Parathyroid adenoma (tissue), 2 donors: ENCODE data around the gene TSPYL6.

ENCODE experiments used
- H2AFZ ChIP-seq: fragments of 300-600 bp; sonication (generic); one replicate; pipeline ENCODE4 v1.7.0; 2017; ENCODE audit warnings: antibody characterized with exemption, mild to moderate bottlenecking
- H3K27ac ChIP-seq: fragments of 300-600 bp; sonication (generic); one replicate; pipeline ENCODE4 v1.7.0; 2017
- H3K27me3 ChIP-seq: fragments of 300-600 bp; sonication (generic); one replicate; pipeline ENCODE4 v1.7.0; 2017; ENCODE audit warnings: low read length; ENCODE audit not compliant: control insufficient read depth, insufficient read depth
- H3K36me3 ChIP-seq: fragments of 300-600 bp; sonication (generic); one replicate; pipeline ENCODE4 v1.7.0; 2017; ENCODE audit warnings: low read length; ENCODE audit not compliant: control insufficient read depth, insufficient read depth
- H3K4me1 ChIP-seq: fragments of 300-600 bp; sonication (generic); one replicate; pipeline ENCODE4 v1.7.0; 2017; ENCODE audit warnings: control low read depth
- H3K4me2 ChIP-seq: fragments of 300-600 bp; sonication (generic); one replicate; pipeline ENCODE4 v1.7.0; 2017; ENCODE audit warnings: low read length
- H3K4me3 ChIP-seq: fragments of 300-600 bp; sonication (generic); one replicate; pipeline ENCODE4 v1.7.0; 2017; ENCODE audit warnings: low read depth, low read length
- H3K79me2 ChIP-seq: fragments of 300-600 bp; sonication (generic); one replicate; pipeline ENCODE4 v1.7.0; 2017; ENCODE audit warnings: control low read depth
- H3K9ac ChIP-seq: fragments of 300-600 bp; sonication (generic); one replicate; pipeline ENCODE4 v1.7.0; 2017; ENCODE audit warnings: mild to moderate bottlenecking
- H3K9me3 ChIP-seq: fragments of 300-600 bp; sonication (generic); one replicate; pipeline ENCODE4 v1.7.0; 2017; ENCODE audit warnings: low read length; ENCODE audit not compliant: control insufficient read depth
- TF ChIP-seq, protein P1 (sequence below): fragments of 300-600 bp; sonication (generic); IDR thresholded peaks from one replicate; pipeline ENCODE4 v1.7.0; 2017; ENCODE audit warnings: antibody characterized with exemption, mild to moderate bottlenecking
- donor health status: primary hyperparathyroidism.

TSPYL6 gene

DNA sequence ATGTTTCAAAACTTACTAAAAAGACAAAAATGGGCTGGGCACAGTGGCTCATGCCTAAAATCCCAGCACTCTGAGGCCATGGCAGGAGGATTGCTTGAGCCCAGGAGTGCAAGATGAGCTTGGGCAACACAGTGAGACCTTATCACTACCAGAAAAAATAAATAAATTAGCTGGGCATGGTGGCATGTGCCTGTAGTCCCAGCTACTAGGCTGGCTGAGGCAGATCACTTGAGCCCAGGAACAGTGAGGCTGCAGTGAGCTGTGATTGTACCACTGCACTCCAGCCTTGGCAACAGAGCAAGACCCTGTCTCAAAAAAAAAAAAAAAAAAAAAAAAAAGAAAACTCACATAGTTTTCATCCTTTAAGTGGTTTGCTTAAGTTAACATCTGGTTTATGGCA lies 6.4 kb downstream of the TSPYL6 start:
- H3K36me3 ChIP-seq = no peaks in the 10 kb centered on the region
- H3K79me2 ChIP-seq = no peaks in the 10 kb centered on the region
- no peak overlapping the region for H3K4me2 ChIP-seq
- no peaks in the 10 kb centered on the region for H3K27me3 ChIP-seq
- H2AFZ ChIP-seq = no peak overlapping the region
- H3K4me1 ChIP-seq = no peaks in the 10 kb centered on the region
- H3K9ac ChIP-seq = no peak overlapping the region
- TF ChIP-seq, protein P1, sequence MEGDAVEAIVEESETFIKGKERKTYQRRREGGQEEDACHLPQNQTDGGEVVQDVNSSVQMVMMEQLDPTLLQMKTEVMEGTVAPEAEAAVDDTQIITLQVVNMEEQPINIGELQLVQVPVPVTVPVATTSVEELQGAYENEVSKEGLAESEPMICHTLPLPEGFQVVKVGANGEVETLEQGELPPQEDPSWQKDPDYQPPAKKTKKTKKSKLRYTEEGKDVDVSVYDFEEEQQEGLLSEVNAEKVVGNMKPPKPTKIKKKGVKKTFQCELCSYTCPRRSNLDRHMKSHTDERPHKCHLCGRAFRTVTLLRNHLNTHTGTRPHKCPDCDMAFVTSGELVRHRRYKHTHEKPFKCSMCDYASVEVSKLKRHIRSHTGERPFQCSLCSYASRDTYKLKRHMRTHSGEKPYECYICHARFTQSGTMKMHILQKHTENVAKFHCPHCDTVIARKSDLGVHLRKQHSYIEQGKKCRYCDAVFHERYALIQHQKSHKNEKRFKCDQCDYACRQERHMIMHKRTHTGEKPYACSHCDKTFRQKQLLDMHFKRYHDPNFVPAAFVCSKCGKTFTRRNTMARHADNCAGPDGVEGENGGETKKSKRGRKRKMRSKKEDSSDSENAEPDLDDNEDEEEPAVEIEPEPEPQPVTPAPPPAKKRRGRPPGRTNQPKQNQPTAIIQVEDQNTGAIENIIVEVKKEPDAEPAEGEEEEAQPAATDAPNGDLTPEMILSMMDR = no peak
- no peaks in the 10 kb centered on the region for H3K9me3 ChIP-seq
- H3K27ac ChIP-seq = no peak overlapping the region
- H3K4me3 ChIP-seq = no peak overlapping the region

DNA sequence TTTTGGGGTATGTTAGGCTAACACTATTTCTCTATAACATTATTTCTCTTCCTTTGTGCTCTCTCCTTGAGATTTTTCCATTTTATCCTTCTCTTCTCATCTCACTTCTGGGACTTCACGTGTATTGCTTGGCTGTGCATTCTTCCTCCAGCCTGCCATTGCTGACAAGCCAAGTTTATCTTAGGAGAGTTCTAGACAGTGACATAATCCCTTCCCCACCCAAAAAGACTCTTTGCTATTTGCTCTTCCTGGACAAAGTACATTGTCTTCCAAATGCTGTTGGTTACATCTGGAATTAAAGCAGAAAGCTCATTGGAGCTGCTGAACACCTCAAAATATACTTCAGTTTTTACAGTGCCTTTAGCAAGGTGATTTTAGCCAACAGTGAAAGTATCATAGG lies 8.9 kb downstream of the TSPYL6 start:
- H3K27ac ChIP-seq = no peak overlapping the region
- TF ChIP-seq, protein P1 = no peak
- no peak overlapping the region for H3K4me3 ChIP-seq
- H2AFZ ChIP-seq = no peak overlapping the region
- H3K4me1 ChIP-seq = no peaks in the 10 kb centered on the region
- no peaks in the 10 kb centered on the region for H3K27me3 ChIP-seq
- no peaks in the 10 kb centered on the region for H3K79me2 ChIP-seq
- no peaks in the 10 kb centered on the region for H3K9me3 ChIP-seq
- H3K36me3 ChIP-seq = no peaks in the 10 kb centered on the region
- no peak overlapping the region for H3K9ac ChIP-seq
- no peak overlapping the region for H3K4me2 ChIP-seq

- TF ChIP-seq, protein P1 = no peak
- H3K27ac ChIP-seq = no peak overlapping the region
These were observed 15.2 kb downstream of the TSPYL6 start for GRCh38 chr2:54240515-54241469.

GRCh38 chr2:54239427-54239826 lies 16.6 kb downstream of the TSPYL6 start:
- no peaks in the 10 kb centered on the region for H3K9me3 ChIP-seq
- H3K27ac ChIP-seq = no peak overlapping the region
- TF ChIP-seq, protein P1 = no peak
- H2AFZ ChIP-seq = no peak overlapping the region
- H3K4me2 ChIP-seq = no peak overlapping the region
- H3K27me3 ChIP-seq = no peaks in the 10 kb centered on the region
- no peak overlapping the region for H3K4me3 ChIP-seq
- no peaks in the 10 kb centered on the region for H3K79me2 ChIP-seq
- no peaks in the 10 kb centered on the region for H3K4me1 ChIP-seq
- H3K36me3 ChIP-seq = no peaks in the 10 kb centered on the region
- no peak overlapping the region for H3K9ac ChIP-seq

More at GRCh38 chr2:54240515-54241469, 15.2 kb downstream of the TSPYL6 start:
- Histone ChIP-seq H3K27me3 (no peaks in the 10 kb centered on the region), H3K79me2 (no peaks in the 10 kb centered on the region), H2AFZ (no peak overlapping the region), H3K4me2 (no peak overlapping the region), H3K9me3 (no peaks in the 10 kb centered on the region), H3K36me3 (no peaks in the 10 kb centered on the region), H3K4me3 (no peak overlapping the region), H3K4me1 (no peaks in the 10 kb centered on the region), H3K9ac (no peak overlapping the region)
